GM19025 (cell line): ENCODE measurements around the gene FOXI2.

ENCODE experiments used
- ATAC-seq: cut with Tn5 transposase; IDR thresholded peaks from one replicate; pipeline ENCODE4 v1.9.1; 2021; ENCODE audit warnings: mild to moderate bottlenecking, low read depth, moderate library complexity; ENCODE audit not compliant: unreplicated experiment

FOXI2 gene

DNA sequence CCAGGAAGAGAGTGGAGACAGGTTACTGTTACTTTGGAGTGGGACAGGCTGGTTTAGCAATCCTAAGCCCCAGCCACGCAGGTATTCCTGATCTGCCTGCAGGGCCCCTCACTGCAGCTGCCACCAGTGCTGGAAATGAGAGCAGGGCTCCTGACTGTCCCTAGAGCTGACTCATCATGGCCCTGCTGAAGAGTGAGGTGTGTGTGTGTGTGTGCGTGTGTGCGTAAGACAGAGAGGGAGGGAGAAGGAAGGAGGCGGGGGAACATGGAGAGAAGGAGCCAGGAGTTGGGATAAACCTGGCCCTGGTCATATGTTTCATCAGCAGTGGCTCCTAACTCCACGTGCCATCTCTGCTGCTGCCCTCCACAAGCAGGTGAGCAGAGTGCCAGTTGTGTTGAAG lies 3.6 kb downstream of the FOXI2 start:
- no peak for ATAC-seq

- no peak for ATAC-seq
These were observed 6.2 kb downstream of the FOXI2 start for GRCh38 chr10:127743205-127743604.

- no peak for ATAC-seq
These were observed 8.0 kb downstream of the FOXI2 start for GRCh38 chr10:127744956-127745355.

GRCh38 chr10:127745861-127746260 lies 8.9 kb downstream of the FOXI2 start:
- no peak for ATAC-seq

- no peak for ATAC-seq
These were observed 18.8 kb downstream of the FOXI2 start for GRCh38 chr10:127755753-127756152.

DNA sequence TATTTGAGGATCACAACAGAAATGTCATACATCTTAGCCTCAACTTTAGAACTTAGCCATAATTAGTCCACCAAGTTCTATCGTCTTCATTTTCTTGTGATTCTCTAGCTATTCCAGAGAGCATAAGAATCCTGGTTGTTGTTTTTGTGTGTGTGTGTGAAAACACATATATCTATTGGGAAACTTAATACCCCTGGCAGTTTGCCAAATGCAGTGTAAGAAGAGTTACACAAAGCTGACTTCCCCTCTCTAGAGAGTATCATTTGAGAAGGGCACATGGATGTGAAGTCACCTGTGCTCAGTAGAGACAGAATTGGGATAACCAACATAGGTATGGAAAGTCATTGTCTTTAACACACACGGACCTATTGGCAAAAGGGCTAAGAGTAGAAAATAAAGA lies 19.3 kb downstream of the FOXI2 start:
- ATAC-seq = no peak

GRCh38 chr10:127757033-127757432 lies 20.0 kb downstream of the FOXI2 start:
- no peak for ATAC-seq

DNA sequence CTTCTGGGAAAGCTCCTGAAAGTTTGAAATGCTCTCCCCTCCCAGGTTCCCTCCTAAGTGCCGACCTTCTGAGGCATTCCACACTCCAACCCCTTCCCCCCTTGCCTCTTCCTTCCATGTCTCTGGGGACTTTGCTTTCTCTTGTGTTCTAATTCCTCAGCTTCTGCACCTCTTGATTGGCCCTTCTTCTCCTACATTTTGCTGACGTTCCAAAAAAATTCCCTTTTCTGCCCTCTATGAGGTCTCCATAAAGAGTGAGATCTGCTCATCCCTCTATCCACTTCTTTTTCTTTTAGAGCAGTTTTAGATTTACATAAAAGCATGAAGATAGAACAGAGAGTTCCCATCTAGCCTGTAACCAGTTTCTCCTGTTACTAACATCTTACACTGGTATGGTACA lies 22.3 kb downstream of the FOXI2 start:
- ATAC-seq = no peak

GRCh38 chr10:127762925-127763324 lies 25.9 kb downstream of the FOXI2 start:
- ATAC-seq = no peak

DNA sequence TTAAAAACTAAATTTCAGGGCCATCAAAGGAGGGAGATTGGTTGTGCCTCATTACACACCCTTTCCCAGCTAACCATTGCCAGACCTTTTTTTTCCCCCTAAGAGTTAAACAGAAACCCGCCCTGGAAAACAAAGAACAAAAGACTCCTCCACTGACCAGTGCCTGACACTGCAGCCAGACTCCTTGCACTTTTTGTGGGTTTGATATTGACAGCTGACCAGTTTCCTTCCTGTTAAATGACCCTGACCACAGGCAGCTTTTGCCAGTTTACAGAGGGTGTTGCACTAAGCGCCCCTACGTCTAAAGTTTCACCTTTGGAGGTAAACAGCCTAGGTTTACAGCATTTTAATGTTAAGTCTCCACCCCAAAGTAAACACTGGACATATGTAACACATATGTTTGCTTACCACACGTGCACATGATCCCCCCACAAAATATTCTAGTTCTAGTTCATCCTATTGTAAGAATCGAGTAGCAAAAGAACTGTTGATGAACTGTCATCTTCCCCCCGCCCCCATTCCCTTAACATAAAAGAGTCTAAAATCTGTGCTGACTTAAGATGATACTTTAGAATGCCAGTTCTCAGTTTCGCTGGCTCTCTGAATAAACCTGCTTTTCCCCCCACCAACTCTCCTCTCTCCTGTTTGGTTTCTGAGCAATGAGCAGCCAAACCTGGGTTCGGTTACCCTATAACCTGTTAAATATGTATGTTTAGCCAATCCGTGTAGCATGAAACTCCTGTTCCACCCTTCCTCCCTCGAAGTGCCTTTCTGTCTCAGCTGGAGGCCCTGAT lies 38.0 kb downstream of the FOXI2 start:
- ATAC-seq = no peak

- ATAC-seq = no peak
These were observed 39.8 kb downstream of the FOXI2 start for GRCh38 chr10:127776816-127777215.

DNA sequence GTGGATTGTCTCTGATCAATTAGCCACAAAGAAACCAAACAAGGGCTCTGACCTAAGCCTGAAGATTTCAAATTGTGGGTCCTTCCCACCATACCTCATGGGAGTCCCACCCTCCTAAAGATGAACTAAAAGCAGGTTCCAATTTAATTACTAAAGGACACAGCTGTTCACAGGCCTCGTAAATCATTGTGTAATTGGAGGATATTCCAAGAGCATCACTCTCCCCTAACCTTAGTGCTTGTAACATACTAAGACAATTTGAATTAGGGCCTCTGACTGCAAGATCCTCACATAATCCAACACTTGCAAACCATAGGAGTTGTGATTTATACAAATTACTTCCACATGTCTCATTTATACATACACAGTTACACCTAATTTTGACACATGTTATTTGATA lies 44.4 kb downstream of the FOXI2 start:
- ATAC-seq = no peak

- ATAC-seq = no peak
These were observed 50.9 kb downstream of the FOXI2 start for GRCh38 chr10:127787873-127788272.

GRCh38 chr10:127790066-127790624 lies 53.2 kb downstream of the FOXI2 start:
- no peak for ATAC-seq
